Activated CD4-positive, alpha-beta T cell treated with anti-CD3 and anti-CD28 coated beads, Interleukin-10, Interleukin-2, amounts not matched to agents 100 ng/mL and 50 ng/mL, durations not matched to agents 16 hours and 8 hours (primary cell): ENCODE results near the gene OTP.
"Not testable (repeated sequence)": the region's sequence is repeated elsewhere in the genome, so short reads cannot be mapped to it uniquely, and the experiment has no call there.

Source experiments
- DNase-seq: peaks from one replicate; pipeline ENCODE4 v3.0.0-alpha.2; 2020

Gene OTP

GRCh38 chr5:77638763-77639671 is 504 bp upstream of the OTP start:
- DNase-seq = no peak

GRCh38 chr5:77637170-77637997 is 1.1 kb downstream of the OTP start:
- DNase-seq = no peak

DNA sequence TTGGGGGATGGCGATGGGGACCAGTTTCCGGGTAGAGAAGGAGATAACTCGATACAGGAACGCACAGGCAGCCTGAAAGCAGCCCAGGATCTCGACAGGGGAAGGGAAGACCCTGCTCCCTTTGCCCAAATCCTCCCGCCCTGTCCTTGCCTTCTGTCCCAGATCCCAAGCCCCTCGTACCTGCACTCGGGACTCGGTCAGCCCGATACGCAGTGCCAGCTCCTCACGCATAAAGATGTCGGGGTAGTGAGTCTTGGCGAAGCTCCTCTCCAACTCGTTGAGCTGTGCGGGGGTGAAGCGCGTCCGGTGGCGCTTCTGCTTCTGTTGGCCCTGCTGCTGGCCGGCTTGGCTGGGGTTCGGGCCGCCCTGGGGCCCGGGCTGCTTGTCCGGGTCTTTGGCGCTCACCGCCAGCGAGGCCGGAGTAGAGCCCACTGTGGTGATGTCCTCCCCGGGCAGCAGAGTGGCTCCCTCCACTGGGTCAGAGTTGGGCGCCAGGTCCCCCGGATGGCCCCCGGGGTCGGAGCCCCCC is 1.8 kb downstream of the OTP start:
- no peak for DNase-seq

DNA sequence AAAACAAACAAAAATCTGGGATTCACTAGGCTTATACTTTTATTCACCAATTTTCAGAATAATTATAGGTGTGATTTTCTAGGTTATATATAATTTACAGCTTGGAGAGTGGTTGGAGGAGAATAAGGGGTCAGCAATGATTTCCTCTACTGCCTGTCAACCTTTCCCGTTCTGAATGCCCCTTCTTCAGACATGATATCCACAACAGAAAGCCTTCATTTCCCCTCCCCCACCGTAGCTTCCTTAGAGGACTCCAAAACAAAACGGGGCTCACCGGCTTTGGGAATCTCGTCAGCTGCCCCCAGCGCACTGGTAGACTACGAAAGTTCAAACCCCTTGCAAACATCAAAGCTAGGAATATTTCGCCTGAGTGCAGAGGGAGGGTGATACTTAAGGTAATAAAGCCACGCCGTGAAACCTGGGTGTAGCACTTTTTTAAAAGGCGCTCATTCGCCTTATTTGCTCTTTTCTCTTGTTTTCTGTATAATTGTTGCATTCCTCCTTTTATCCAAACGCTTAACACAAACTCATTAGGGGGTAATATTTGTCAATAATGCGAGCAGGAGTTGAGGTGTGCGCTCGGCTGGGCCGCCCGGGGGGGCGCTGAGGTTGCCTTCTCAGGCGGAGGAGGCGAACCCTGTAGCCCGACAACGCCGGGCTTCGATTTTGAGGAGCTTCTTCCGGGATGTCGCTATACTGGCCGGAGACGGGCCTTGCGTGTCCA is 2.4 kb downstream of the OTP start:
- no peak for DNase-seq

GRCh38 chr5:77635067-77635916 is 3.2 kb downstream of the OTP start:
- no peak for DNase-seq

DNA sequence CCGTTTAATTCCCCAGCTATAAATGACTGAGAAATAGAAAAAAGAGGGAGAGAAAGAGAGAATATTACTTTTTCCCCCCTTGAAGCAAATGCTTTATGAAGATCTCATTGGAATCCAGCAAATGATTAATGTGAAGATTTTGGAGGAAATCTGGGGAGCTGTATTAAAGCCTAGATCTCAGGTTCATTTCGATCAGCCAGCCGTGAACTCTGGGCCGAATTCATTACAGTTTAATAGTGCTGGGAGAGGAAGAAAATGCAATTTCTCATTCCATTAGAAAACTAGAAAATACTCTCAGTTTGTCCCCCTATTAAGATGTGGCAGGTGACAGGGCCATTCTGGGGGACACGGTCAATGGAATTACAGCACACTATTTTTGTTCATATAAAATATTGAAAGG is 4.8 kb downstream of the OTP start:
- DNase-seq = no peak

DNA sequence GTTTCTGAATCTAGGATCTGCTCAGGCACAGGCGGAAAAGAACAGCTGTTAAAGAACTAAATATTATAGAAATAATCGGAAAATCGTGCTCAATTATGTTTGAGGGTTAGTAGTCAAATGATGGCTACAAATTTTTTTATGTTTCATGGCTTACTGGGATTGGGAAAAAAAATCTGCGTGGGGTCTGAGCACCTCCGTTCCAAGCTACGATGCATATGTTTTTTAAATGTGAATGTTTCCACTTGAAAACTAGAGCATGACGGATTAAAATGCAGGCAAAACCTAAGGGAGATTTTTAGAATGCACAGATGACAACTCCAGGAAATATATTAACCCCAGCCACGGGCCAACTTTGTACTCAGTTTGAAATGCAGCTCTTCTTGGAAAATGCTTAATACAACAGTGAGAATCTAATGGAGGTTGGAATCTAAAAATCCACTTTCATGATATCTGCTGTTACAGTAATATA is 5.3 kb downstream of the OTP start:
- no peak for DNase-seq

- no peak for DNase-seq
Observed at GRCh38 chr5:77632526-77633206, 5.8 kb downstream of the OTP start.

DNA sequence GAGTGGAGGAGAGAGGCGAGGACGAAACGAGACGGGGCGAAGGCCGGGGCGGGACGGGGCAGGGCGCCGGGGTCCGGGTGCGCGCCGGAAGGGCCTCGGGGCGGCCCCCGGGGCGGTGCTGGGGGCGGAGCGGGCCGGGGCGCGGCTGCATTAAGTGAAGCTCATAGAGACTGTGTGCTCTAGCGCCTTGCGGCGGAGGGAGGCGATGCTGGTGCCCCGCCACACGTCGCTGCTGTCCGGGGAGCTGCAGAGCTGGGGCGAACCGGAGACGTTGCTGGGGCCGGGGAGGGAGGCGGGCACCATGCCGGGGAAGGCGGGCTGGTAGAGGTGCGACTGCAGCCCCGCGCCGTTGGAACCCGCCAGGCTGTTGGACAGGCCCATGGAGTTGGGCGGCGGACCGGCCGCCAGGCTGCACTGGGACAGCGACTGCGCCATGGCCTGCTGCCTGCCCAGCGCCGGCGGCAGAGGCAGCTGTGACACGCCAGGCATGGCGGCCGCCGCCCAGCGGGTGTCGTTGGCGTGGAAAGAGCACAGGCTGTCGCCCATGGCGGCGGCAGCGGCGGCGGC is 8.3 kb downstream of the OTP start:
- DNase-seq = peak; percentile 77

- DNase-seq = no peak
Observed at GRCh38 chr5:77629509-77630113, 8.9 kb downstream of the OTP start.

DNA sequence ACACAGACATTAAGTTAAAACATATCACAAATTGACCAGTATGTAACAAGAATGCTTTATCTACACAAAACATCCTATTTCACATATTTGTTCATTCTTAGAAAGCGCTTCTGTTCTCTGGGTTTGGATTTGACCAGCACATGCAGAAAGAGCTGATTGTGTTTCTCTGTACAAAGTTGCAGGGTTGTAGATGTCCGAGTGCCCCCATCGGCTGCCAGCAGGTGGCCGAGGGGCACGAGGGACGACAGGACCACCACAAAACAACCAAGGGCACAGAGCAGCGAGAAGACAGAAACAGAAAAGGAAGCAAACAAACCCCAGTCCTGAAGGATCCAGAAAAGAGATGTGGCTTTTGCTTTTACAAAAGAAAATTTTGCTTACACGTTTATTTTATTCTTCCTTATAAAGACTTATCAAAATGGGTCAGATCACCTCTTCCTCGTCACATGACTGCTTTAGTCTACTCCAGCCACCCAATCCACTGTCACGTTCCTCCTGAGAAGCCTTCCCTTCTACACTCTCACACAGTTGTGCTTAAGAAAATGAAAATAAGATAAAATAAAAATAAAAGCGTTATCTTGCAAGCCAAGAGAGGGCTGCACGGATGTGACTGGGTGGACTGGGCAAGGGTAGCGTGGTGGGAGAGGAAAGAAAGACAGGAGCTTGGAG is 9.5 kb downstream of the OTP start:
- DNase-seq = no peak

- no peak for DNase-seq
Observed at GRCh38 chr5:77627869-77628674, 10.4 kb downstream of the OTP start.

- no peak for DNase-seq
Observed at GRCh38 chr5:77623203-77623740, 15.2 kb downstream of the OTP start.

GRCh38 chr5:77621440-77621839 is 17.1 kb downstream of the OTP start:
- no peak for DNase-seq

- DNase-seq = no peak
Observed at GRCh38 chr5:77620405-77620804, 18.1 kb downstream of the OTP start.

- no peak for DNase-seq
Observed at GRCh38 chr5:77616920-77617319, 21.6 kb downstream of the OTP start.

GRCh38 chr5:77608927-77609326 is 29.6 kb downstream of the OTP start:
- DNase-seq = not testable (repeated sequence)

GRCh38 chr5:77607324-77607723 is 31.2 kb downstream of the OTP start:
- no peak for DNase-seq

DNA sequence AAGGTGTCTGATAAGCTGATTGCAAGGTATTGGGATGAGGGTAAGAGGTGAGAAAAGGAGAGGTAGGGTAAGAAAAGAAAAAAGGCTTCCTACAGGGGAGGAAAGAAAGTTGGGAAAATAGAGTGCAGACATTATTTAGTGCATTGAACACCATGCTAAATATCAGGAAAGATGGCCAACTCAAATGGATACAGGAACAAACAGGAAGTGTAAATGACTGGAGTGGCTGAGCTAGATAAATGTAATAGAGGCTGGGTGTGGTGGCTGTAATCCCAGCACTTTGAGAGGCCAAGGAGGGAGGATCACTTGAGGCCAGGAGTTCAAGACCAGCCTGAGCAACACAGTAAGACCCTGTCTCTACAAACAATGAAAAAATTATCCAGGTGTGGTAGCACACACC is 32.2 kb downstream of the OTP start:
- DNase-seq = no peak
